Measurements from ENCODE around the gene MBIP. TPM values are rescaled to one million over a fixed set of nuclear protein-coding genes. Genes with fewer than 3 reads are reported as not detected.

The MBIP gene
- total RNA-seq, 2 experiments from 2014 or later: 77.9 to 78.9 TPM

GRCh38 chr14:36315159-36315853 is 5.1 kb downstream of the MBIP start:
- ATAC-seq (ENCODE audit: poor library complexity) (no peak), DNase-seq (peak in 3 of 14 experiments; percentile 3 to 20 (median 17))
- intact Hi-C loops (cut with DNase I, micrococcal nuclease): no loop called here
- peaks cover 28% of the 10 kb centered on the region for H3K36me3 ChIP-seq (ENCODE audit: insufficient read depth, low read length)
- H3K27ac ChIP-seq (ENCODE audit: low read depth in 1 of 2, low read length in 2 of 2): no peak overlapping the region
- Mint-ChIP-seq H3K36me3 (ENCODE audit: low read depth) (peaks cover 49% of the 10 kb centered on the region), H3K4me3 (no peak overlapping the region), H3K27ac (no peak overlapping the region), H3K9me3 (no peaks in the 10 kb centered on the region), H3K27me3 (no peaks in the 10 kb centered on the region), H3K4me1 (ENCODE audit: low read depth) (peaks cover 51% of the 10 kb centered on the region)
- no peak overlapping the region for H3K4me3 ChIP-seq (ENCODE audit: low read length)
- CTCF ChIA-PET: no interaction called here
- TF ChIP-seq, protein P1, sequence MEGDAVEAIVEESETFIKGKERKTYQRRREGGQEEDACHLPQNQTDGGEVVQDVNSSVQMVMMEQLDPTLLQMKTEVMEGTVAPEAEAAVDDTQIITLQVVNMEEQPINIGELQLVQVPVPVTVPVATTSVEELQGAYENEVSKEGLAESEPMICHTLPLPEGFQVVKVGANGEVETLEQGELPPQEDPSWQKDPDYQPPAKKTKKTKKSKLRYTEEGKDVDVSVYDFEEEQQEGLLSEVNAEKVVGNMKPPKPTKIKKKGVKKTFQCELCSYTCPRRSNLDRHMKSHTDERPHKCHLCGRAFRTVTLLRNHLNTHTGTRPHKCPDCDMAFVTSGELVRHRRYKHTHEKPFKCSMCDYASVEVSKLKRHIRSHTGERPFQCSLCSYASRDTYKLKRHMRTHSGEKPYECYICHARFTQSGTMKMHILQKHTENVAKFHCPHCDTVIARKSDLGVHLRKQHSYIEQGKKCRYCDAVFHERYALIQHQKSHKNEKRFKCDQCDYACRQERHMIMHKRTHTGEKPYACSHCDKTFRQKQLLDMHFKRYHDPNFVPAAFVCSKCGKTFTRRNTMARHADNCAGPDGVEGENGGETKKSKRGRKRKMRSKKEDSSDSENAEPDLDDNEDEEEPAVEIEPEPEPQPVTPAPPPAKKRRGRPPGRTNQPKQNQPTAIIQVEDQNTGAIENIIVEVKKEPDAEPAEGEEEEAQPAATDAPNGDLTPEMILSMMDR (IDR thresholded peaks at IDR 0.05): no peak
- H3K4me1 ChIP-seq (ENCODE audit: insufficient read depth, low read length): no peaks in the 10 kb centered on the region
- POLR2A ChIA-PET: no interaction called here
- H3K9me3 ChIP-seq (ENCODE audit: control insufficient read depth in 1 of 2, insufficient read depth in 1 of 2, low read length in 2 of 2): no peaks in the 10 kb centered on the region
- H3K27me3 ChIP-seq (ENCODE audit: control insufficient read depth in 1 of 2, insufficient read depth in 2 of 2, low read length in 2 of 2): no peaks in the 10 kb centered on the region

DNA sequence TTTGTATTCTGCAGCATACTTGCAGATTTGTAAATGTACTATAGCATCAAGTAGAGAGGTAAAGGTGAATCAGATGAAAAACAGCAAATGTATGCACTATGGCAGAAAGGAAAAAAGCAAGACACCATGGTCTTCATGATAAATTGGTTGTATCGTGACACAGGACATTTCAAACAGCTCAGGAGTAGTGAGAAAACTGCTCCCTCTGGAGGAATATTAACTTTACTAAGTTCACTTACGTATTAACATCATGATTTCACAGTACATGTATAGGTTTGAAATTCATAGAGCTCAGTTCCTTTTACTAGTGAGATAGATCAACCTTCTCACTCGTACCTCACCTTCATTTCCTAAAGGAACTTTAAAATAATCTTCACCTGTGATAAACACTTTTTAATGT is 6.5 kb downstream of the MBIP start:
- no peaks in the 10 kb centered on the region for H3K9me3 Mint-ChIP-seq
- TF ChIP-seq, protein P1 (IDR thresholded peaks at IDR 0.05): no peak
- H3K36me3 ChIP-seq (ENCODE audit: insufficient read depth, low read length): peaks cover 42% of the 10 kb centered on the region
- H3K27ac Mint-ChIP-seq: no peak overlapping the region
- peaks cover 62% of the 10 kb centered on the region for H3K36me3 Mint-ChIP-seq (ENCODE audit: low read depth)
- POLR2A ChIA-PET: no interaction called here
- CTCF ChIA-PET: interaction anchor here (0.6 to 1.1 kb wide), 2 partner anchors 13 to 1787 kb away, joined by 3 to 5 read pairs; no protein-coding TSS in a partner anchor
- ATAC-seq (ENCODE audit: poor library complexity): no peak
- H3K27me3 Mint-ChIP-seq: no peaks in the 10 kb centered on the region
- no peaks in the 10 kb centered on the region for H3K9me3 ChIP-seq (ENCODE audit: control insufficient read depth in 1 of 2, insufficient read depth in 1 of 2, low read length in 2 of 2)
- no peak for DNase-seq
- no peaks in the 10 kb centered on the region for H3K27me3 ChIP-seq (ENCODE audit: control insufficient read depth in 1 of 2, insufficient read depth in 2 of 2, low read length in 2 of 2)
- H3K4me3 Mint-ChIP-seq: no peak overlapping the region
- H3K4me1 Mint-ChIP-seq (ENCODE audit: low read depth): peaks cover 39% of the 10 kb centered on the region
- no peak overlapping the region for H3K4me3 ChIP-seq (ENCODE audit: low read length)
- intact Hi-C loops (cut with DNase I, micrococcal nuclease): no loop called here
- H3K27ac ChIP-seq (ENCODE audit: low read depth in 1 of 2, low read length in 2 of 2): no peak overlapping the region
- H3K4me1 ChIP-seq (ENCODE audit: insufficient read depth, low read length): no peaks in the 10 kb centered on the region

DNA sequence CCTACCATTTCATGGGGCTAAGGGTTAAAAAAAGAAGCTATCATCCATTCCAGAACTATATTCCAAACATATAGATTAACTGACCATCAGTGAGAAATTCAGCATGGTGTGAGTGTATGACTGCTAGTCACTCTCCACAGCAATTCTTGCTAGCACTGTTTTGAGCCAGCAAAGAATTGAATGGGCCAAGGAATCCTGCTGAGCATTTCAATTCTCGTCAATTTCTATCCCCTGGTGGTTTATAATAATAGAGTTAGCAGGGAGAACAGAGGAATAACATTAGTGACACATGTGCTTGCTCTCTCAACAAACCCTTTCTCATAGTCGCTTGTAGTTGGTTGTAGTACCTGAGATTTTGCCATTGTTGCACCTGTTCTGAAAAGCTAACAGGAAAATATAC is 7.2 kb downstream of the MBIP start:
- CTCF ChIA-PET: interaction anchor here (1.1 kb wide), 1 partner anchor 13 kb away, joined by 5 read pairs; no protein-coding TSS in a partner anchor
- TF ChIP-seq, protein P1 (IDR thresholded peaks at IDR 0.05): no peak
- intact Hi-C loops (cut with DNase I, micrococcal nuclease): no loop called here
- DNase-seq (no peak), ATAC-seq (ENCODE audit: poor library complexity) (no peak)
- Histone ChIP-seq H3K4me3 (ENCODE audit: low read length) (no peak overlapping the region), H3K27me3 (ENCODE audit: control insufficient read depth in 1 of 2, insufficient read depth in 2 of 2, low read length in 2 of 2) (no peaks in the 10 kb centered on the region), H3K36me3 (ENCODE audit: insufficient read depth, low read length) (peaks cover 49% of the 10 kb centered on the region), H3K9me3 (ENCODE audit: control insufficient read depth in 1 of 2, insufficient read depth in 1 of 2, low read length in 2 of 2) (no peaks in the 10 kb centered on the region), H3K4me1 (ENCODE audit: insufficient read depth, low read length) (no peaks in the 10 kb centered on the region), H3K27ac (ENCODE audit: low read depth in 1 of 2, low read length in 2 of 2) (no peak overlapping the region)
- Mint-ChIP-seq H3K27ac (no peak overlapping the region), H3K4me3 (no peak overlapping the region), H3K4me1 (ENCODE audit: low read depth) (peaks cover 34% of the 10 kb centered on the region), H3K9me3 (no peaks in the 10 kb centered on the region), H3K36me3 (ENCODE audit: low read depth) (peaks cover 69% of the 10 kb centered on the region), H3K27me3 (no peaks in the 10 kb centered on the region)
- POLR2A ChIA-PET: no interaction called here
